ENCODE results near the gene ADGRE3.

Gene ADGRE3

GRCh38 chr19:14674764-14675163 lies at the start of gene ADGRE3:
Gene ADGRE3, minus strand, starts transcription at chr19:14674844. Its CDS starts 74 bp downstream, at chr19:14674770.
- no peaks in the 10 kb centered on the region for H3K36me3 ChIP-seq (ENCODE audit: insufficient read depth, low read length)
- TF ChIP-seq FOXP2 (optimal IDR thresholded peaks at IDR 0.05; ENCODE audit: control extremely low read depth, extremely low read length, insufficient read depth) (no peak), POLR2AphosphoS5 (IDR thresholded peaks at IDR 0.05; ENCODE audit: borderline replicate concordance, low read depth, low read length) (no peak), EZH2 (IDR thresholded peaks at IDR 0.05) (no peak)
- no peak within 1 kb of the TSS for H3K27ac ChIP-seq
- H3K9me3 ChIP-seq (ENCODE audit: low read depth, low read length), result no peaks in the 10 kb centered on the region
- H3K9ac ChIP-seq (ENCODE audit: insufficient read length), result no peak within 1 kb of the TSS
- no peak within 1 kb of the TSS for H3K4me3 ChIP-seq
- no peak for DNase-seq (ENCODE audit: low read depth, low spot score)

- H3K9me3 ChIP-seq (ENCODE audit: low read depth, low read length), result peaks cover 23% of the 10 kb centered on the region
- TF ChIP-seq FOXP2 (optimal IDR thresholded peaks at IDR 0.05; ENCODE audit: control extremely low read depth, extremely low read length, insufficient read depth) (no peak), EZH2 (IDR thresholded peaks at IDR 0.05) (no peak), POLR2AphosphoS5 (IDR thresholded peaks at IDR 0.05; ENCODE audit: borderline replicate concordance, low read depth, low read length) (no peak)
- no peak overlapping the region for H3K9ac ChIP-seq (ENCODE audit: insufficient read length)
- no peak overlapping the region for H3K27ac ChIP-seq
- peaks cover 25% of the 10 kb centered on the region for H3K36me3 ChIP-seq (ENCODE audit: insufficient read depth, low read length)
- H3K4me3 ChIP-seq, result no peak overlapping the region
- DNase-seq (ENCODE audit: low read depth, low spot score), result no peak
These were observed 47.5 kb upstream of the ADGRE3 start for GRCh38 chr19:14722127-14722526.

- no peak for DNase-seq (ENCODE audit: low read depth, low spot score)
- peaks cover 23% of the 10 kb centered on the region for H3K9me3 ChIP-seq (ENCODE audit: low read depth, low read length)
- H3K4me3 ChIP-seq, result no peak overlapping the region
- peaks cover 46% of the 10 kb centered on the region for H3K36me3 ChIP-seq (ENCODE audit: insufficient read depth, low read length)
- H3K27ac ChIP-seq, result no peak overlapping the region
- no peak overlapping the region for H3K9ac ChIP-seq (ENCODE audit: insufficient read length)
- no peak for TF ChIP-seq FOXP2 (optimal IDR thresholded peaks at IDR 0.05; ENCODE audit: control extremely low read depth, extremely low read length, insufficient read depth)
- no peak for TF ChIP-seq EZH2 (IDR thresholded peaks at IDR 0.05)
- no peak for TF ChIP-seq POLR2AphosphoS5 (IDR thresholded peaks at IDR 0.05; ENCODE audit: borderline replicate concordance, low read depth, low read length)
These were observed 44.5 kb upstream of the ADGRE3 start for GRCh38 chr19:14719162-14719561.

- Histone ChIP-seq H3K27ac (no peak overlapping the region), H3K9ac (ENCODE audit: insufficient read length) (no peak overlapping the region), H3K4me3 (no peak overlapping the region), H3K9me3 (ENCODE audit: low read depth, low read length) (peaks cover 23% of the 10 kb centered on the region), H3K36me3 (ENCODE audit: insufficient read depth, low read length) (peaks cover 46% of the 10 kb centered on the region)
- no peak for DNase-seq (ENCODE audit: low read depth, low spot score)
- TF ChIP-seq EZH2 (IDR thresholded peaks at IDR 0.05) (no peak), POLR2AphosphoS5 (IDR thresholded peaks at IDR 0.05; ENCODE audit: borderline replicate concordance, low read depth, low read length) (no peak), FOXP2 (optimal IDR thresholded peaks at IDR 0.05; ENCODE audit: control extremely low read depth, extremely low read length, insufficient read depth) (no peak)
These were observed 44.0 kb upstream of the ADGRE3 start for GRCh38 chr19:14718522-14719116.

GRCh38 chr19:14715841-14716240 lies 41.2 kb upstream of the ADGRE3 start:
- peaks cover 46% of the 10 kb centered on the region for H3K36me3 ChIP-seq (ENCODE audit: insufficient read depth, low read length)
- no peak for DNase-seq (ENCODE audit: low read depth, low spot score)

GRCh38 chr19:14704450-14704849 lies 29.8 kb upstream of the ADGRE3 start:
- peaks cover 59% of the 10 kb centered on the region; the same call in 1 of the 2 replicates for H3K36me3 ChIP-seq (ENCODE audit: insufficient read depth, low read length)
- H3K4me3 ChIP-seq, result no peak overlapping the region
- no peak overlapping the region for H3K27ac ChIP-seq
- no peak for TF ChIP-seq POLR2AphosphoS5 (IDR thresholded peaks at IDR 0.05; ENCODE audit: borderline replicate concordance, low read depth, low read length)
- DNase-seq (ENCODE audit: low read depth, low spot score), result no peak
- H3K9ac ChIP-seq (ENCODE audit: insufficient read length), result no peak overlapping the region
- H3K9me3 ChIP-seq (ENCODE audit: low read depth, low read length), result no peaks in the 10 kb centered on the region

More at GRCh38 chr19:14715841-14716240, 41.2 kb upstream of the ADGRE3 start:
- TF ChIP-seq EZH2 (IDR thresholded peaks at IDR 0.05) (no peak), POLR2AphosphoS5 (IDR thresholded peaks at IDR 0.05; ENCODE audit: borderline replicate concordance, low read depth, low read length) (no peak), FOXP2 (optimal IDR thresholded peaks at IDR 0.05; ENCODE audit: control extremely low read depth, extremely low read length, insufficient read depth) (no peak)
- Histone ChIP-seq H3K9me3 (ENCODE audit: low read depth, low read length) (peaks cover 23% of the 10 kb centered on the region), H3K27ac (no peak overlapping the region), H3K4me3 (no peak overlapping the region), H3K9ac (ENCODE audit: insufficient read length) (no peak overlapping the region)

- DNase-seq (ENCODE audit: low read depth, low spot score), result no peak
- Histone ChIP-seq H3K9me3 (ENCODE audit: low read depth, low read length) (no peaks in the 10 kb centered on the region), H3K27ac (no peak overlapping the region), H3K36me3 (ENCODE audit: insufficient read depth, low read length) (peaks cover 57% of the 10 kb centered on the region; the same call in 1 of the 2 replicates), H3K9ac (ENCODE audit: insufficient read length) (no peak overlapping the region), H3K4me3 (no peak overlapping the region)
- TF ChIP-seq FOXP2 (optimal IDR thresholded peaks at IDR 0.05; ENCODE audit: control extremely low read depth, extremely low read length, insufficient read depth) (no peak), POLR2AphosphoS5 (IDR thresholded peaks at IDR 0.05; ENCODE audit: borderline replicate concordance, low read depth, low read length) (no peak), EZH2 (IDR thresholded peaks at IDR 0.05) (no peak)
These were observed 29.2 kb upstream of the ADGRE3 start for GRCh38 chr19:14703833-14704232.

- peaks cover 55% of the 10 kb centered on the region; the same call in 1 of the 2 replicates for H3K36me3 ChIP-seq (ENCODE audit: insufficient read depth, low read length)
- no peak for DNase-seq (ENCODE audit: low read depth, low spot score)
These were observed 26.2 kb upstream of the ADGRE3 start for GRCh38 chr19:14700711-14701375.

More at GRCh38 chr19:14700711-14701375, 26.2 kb upstream of the ADGRE3 start:
- Histone ChIP-seq H3K9ac (ENCODE audit: insufficient read length) (no peak overlapping the region), H3K9me3 (ENCODE audit: low read depth, low read length) (no peaks in the 10 kb centered on the region), H3K27ac (no peak overlapping the region), H3K4me3 (no peak overlapping the region)
- TF ChIP-seq EZH2 (IDR thresholded peaks at IDR 0.05), result no peak
- no peak for TF ChIP-seq FOXP2 (optimal IDR thresholded peaks at IDR 0.05; ENCODE audit: control extremely low read depth, extremely low read length, insufficient read depth)
- no peak for TF ChIP-seq POLR2AphosphoS5 (IDR thresholded peaks at IDR 0.05; ENCODE audit: borderline replicate concordance, low read depth, low read length)
